Suprapubic skin (tissue), 4 donors: ENCODE results near the gene KCP. TPM values are rescaled to one million over a fixed set of nuclear protein-coding genes. Genes with fewer than 3 reads are reported as not detected.

ENCODE experiments used
- DNase-seq, 2 donors: peaks; one replicate each; pipeline ENCODE4 v3.0.0-alpha.2; 2019; ENCODE audit warnings: low spot score in 2 of 2
- H3K27ac ChIP-seq: fragments of 200-600 bp; sonication (generic); one replicate; pipeline ENCODE4 v1.5.1; 2019
- H3K27me3 ChIP-seq: fragments of 200-600 bp; sonication (generic); one replicate; pipeline ENCODE4 v1.5.1; 2019
- H3K36me3 ChIP-seq: fragments of 200-600 bp; sonication (generic); one replicate; pipeline ENCODE4 v1.5.1; 2019
- H3K4me1 ChIP-seq: fragments of 200-600 bp; sonication (generic); one replicate; pipeline ENCODE4 v1.5.1; 2019
- H3K4me3 ChIP-seq: fragments of 200-600 bp; sonication (generic); one replicate; pipeline ENCODE4 v1.5.1; 2019; ENCODE audit warnings: mild to moderate bottlenecking
- H3K9me3 ChIP-seq: fragments of 200-600 bp; sonication (generic); one replicate; pipeline ENCODE4 v1.5.1; 2019
- CTCF ChIP-seq, 2 donors: fragments of 200-600 bp in 1 of 2; fragments of 450-650 bp in 1 of 2; sonication (generic) in 1 of 2; IDR thresholded peaks; one replicate each; pipeline ENCODE4 v1.5.1; 2016 to 2019; ENCODE audit warnings: antibody characterized with exemption in 2 of 2, mild to moderate bottlenecking in 1 of 2, moderate library complexity in 1 of 2
- EP300 ChIP-seq: sonication (generic); formaldehyde crosslinking; IDR thresholded peaks from one replicate; pipeline ENCODE4 v1.6.1; 2017; ENCODE audit warnings: antibody characterized with exemption
- POLR2A ChIP-seq, 2 donors: fragments of 450-650 bp; IDR thresholded peaks; one replicate each; pipeline ENCODE4 v1.6.1; 2017; ENCODE audit warnings: antibody characterized with exemption in 2 of 2, mild to moderate bottlenecking in 2 of 2, moderate library complexity in 2 of 2
- POLR2AphosphoS5 ChIP-seq, 3 donors: sonication (generic); formaldehyde crosslinking; IDR thresholded peaks; one replicate each; pipeline ENCODE4 v1.6.1; 2017; ENCODE audit warnings: antibody characterized with exemption in 3 of 3
- WGBS: methylation state at CpG from one replicate; pipeline ENCODE4 v1.1.5; 2018; 5-methylcytosine and 5-hydroxymethylcytosine counted together
- total RNA-seq, 4 donors: library from RNA; depleted of rRNA; stranded (reverse); fragments of >200 nt; gene quantifications; one replicate each; pipeline ENCODE4 v1.1.0, GENCODE V29; 2016

KCP gene
- total RNA-seq, 4 donors from 2014 or later = 0.17 to 0.57 (median 0.36) TPM

- 0% methylated on average over 6 of the region's 6 CpGs for WGBS
Measured at GRCh38 chr7:128863433-128863989, 47.0 kb downstream of the KCP start.

GRCh38 chr7:128862571-128863432 lies 47.7 kb downstream of the KCP start, which contains the start of gene ATP6V1F:
ATP6V1F (plus strand) TSS chr7:128862856; CDS start chr7:128862905, 49 bp downstream.
- peak; percentile 98 to 99 for DNase-seq
- Histone ChIP-seq H3K4me3 (peak within 1 kb of the TSS; percentile 64), H3K27me3 (no peaks in the 10 kb centered on the region), H3K9me3 (no peaks in the 10 kb centered on the region), H3K36me3 (peaks cover 18% of the 10 kb centered on the region), H3K27ac (peak within 1 kb of the TSS; percentile 79), H3K4me1 (peaks cover 45% of the 10 kb centered on the region)
- TF ChIP-seq POLR2AphosphoS5 (IDR thresholded peaks at IDR 0.05) = peak in 1 of 3 donors; percentile 40
- peak in 1 of 2 donors; percentile 79 for TF ChIP-seq POLR2A (IDR thresholded peaks at IDR 0.05)
- TF ChIP-seq CTCF (IDR thresholded peaks at IDR 0.05) = peak in 1 of 2 donors; percentile 14
- no peak for TF ChIP-seq EP300
- 0% methylated on average over 30 of the region's 65 CpGs for WGBS

More at GRCh38 chr7:128863433-128863989, 47.0 kb downstream of the KCP start:
- Histone ChIP-seq H3K4me3 (peak overlapping the region; percentile 64), H3K4me1 (peaks cover 48% of the 10 kb centered on the region), H3K36me3 (peaks cover 18% of the 10 kb centered on the region), H3K27ac (peak overlapping the region; percentile 79), H3K27me3 (no peaks in the 10 kb centered on the region), H3K9me3 (no peaks in the 10 kb centered on the region)
- TF ChIP-seq CTCF (IDR thresholded peaks at IDR 0.05) (peak in 1 of 2 donors; percentile 54), POLR2A (IDR thresholded peaks at IDR 0.05) (no peak), POLR2AphosphoS5 (IDR thresholded peaks at IDR 0.05) (no peak)
- no peak for DNase-seq

- Histone ChIP-seq H3K36me3 (peaks cover 18% of the 10 kb centered on the region), H3K4me1 (peaks cover 47% of the 10 kb centered on the region), H3K27ac (no peak overlapping the region), H3K27me3 (no peaks in the 10 kb centered on the region), H3K4me3 (peak overlapping the region; percentile 64), H3K9me3 (no peaks in the 10 kb centered on the region)
- WGBS = 73% methylated on average over 15 of the region's 15 CpGs
- TF ChIP-seq POLR2AphosphoS5 (IDR thresholded peaks at IDR 0.05) = no peak
- TF ChIP-seq EP300 = no peak
- TF ChIP-seq POLR2A (IDR thresholded peaks at IDR 0.05) = no peak
- no peak for TF ChIP-seq CTCF (IDR thresholded peaks at IDR 0.05)
- DNase-seq = no peak
Measured at GRCh38 chr7:128861957-128862570, 48.4 kb downstream of the KCP start.

- no peaks in the 10 kb centered on the region for H3K27me3 ChIP-seq
- H3K9me3 ChIP-seq = no peaks in the 10 kb centered on the region
- 62% methylated on average over 10 of the region's 10 CpGs for WGBS
- H3K4me3 ChIP-seq = no peak overlapping the region
- H3K27ac ChIP-seq = no peak overlapping the region
- TF ChIP-seq CTCF (IDR thresholded peaks at IDR 0.05) = no peak
- TF ChIP-seq POLR2AphosphoS5 (IDR thresholded peaks at IDR 0.05) = no peak
- no peak for TF ChIP-seq POLR2A (IDR thresholded peaks at IDR 0.05)
- TF ChIP-seq EP300 = no peak
- H3K36me3 ChIP-seq = peaks cover 7% of the 10 kb centered on the region
- DNase-seq = no peak
- H3K4me1 ChIP-seq = peaks cover 53% of the 10 kb centered on the region
Measured at GRCh38 chr7:128860158-128861073, 50.1 kb downstream of the KCP start.
